OCI-LY1 (cell line): ENCODE data around the gene DYRK3.

ENCODE experiments used
- EZH2 ChIP-seq: fragments of 200-600 bp; sonication (generic), shearing (Covaris generic); IDR thresholded peaks from 2 replicates; pipeline ENCODE4 v1.8.0; 2017; ENCODE audit warnings: borderline replicate concordance, mixed run types, mild to moderate bottlenecking, antibody characterized with exemption, low read length, moderate library complexity, mixed read lengths
- TF ChIP-seq, protein P1 (sequence below): fragments of 200-600 bp; sonication (generic), shearing (Covaris generic); IDR thresholded peaks from 2 replicates; pipeline ENCODE4 v1.5.1; 2017; ENCODE audit warnings: mild to moderate bottlenecking, antibody characterized with exemption, low read length, moderate library complexity, mixed read lengths

DNA sequence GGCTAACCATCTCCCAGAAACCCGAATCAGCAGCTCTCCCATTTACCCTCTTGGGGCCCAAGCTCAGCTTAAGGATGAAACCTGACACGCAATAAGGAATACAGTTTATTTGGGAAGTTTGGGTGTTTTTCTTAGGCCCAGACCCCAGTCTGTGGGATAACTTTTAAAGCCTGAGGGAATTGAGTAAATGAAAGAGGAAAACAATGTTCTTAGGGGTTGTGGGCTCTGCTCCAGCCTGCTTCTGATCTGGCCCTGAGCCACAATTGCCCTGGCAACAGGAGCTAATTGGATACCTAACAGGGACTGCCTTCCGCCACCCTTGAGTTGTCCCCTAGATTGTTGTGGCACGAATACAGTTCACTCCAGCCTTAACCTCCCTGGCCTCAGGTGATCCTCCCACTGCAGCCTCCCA, 20.1 kb downstream of the DYRK3 start:
- no peak for TF ChIP-seq EZH2
- TF ChIP-seq, protein P1, sequence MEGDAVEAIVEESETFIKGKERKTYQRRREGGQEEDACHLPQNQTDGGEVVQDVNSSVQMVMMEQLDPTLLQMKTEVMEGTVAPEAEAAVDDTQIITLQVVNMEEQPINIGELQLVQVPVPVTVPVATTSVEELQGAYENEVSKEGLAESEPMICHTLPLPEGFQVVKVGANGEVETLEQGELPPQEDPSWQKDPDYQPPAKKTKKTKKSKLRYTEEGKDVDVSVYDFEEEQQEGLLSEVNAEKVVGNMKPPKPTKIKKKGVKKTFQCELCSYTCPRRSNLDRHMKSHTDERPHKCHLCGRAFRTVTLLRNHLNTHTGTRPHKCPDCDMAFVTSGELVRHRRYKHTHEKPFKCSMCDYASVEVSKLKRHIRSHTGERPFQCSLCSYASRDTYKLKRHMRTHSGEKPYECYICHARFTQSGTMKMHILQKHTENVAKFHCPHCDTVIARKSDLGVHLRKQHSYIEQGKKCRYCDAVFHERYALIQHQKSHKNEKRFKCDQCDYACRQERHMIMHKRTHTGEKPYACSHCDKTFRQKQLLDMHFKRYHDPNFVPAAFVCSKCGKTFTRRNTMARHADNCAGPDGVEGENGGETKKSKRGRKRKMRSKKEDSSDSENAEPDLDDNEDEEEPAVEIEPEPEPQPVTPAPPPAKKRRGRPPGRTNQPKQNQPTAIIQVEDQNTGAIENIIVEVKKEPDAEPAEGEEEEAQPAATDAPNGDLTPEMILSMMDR: no peak
